COLO829 (cell line): ENCODE results near the gene PDZRN3.
A peak's percentile ranks its signal among the peaks of the same experiment; 100 is the strongest.
"Not testable (repeated sequence)": the region's sequence is repeated elsewhere in the genome, so short reads cannot be mapped to it uniquely, and the experiment has no call there.

Source experiments
- DNase-seq: peaks from one replicate; pipeline ENCODE4 v3.0.0; 2012; ENCODE audit warnings: low spot score

PDZRN3 gene

DNA sequence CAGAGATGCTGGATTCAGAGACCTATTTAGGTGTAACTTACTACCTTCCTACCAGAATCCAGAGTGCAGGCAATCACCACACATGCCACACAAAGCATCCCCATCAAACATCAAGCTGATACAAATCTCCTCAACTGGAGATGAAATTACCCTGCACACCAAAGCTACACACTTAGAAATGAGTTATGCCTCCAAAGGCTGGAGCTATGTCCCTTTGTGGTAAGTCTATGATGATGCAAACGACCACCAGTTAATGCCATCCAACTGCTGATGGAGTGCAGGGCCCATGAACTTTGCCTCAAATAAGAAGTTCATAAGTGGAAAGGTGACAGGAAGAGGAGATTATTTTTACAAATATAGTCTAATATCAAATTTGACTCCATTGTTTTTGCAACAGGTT, 38.1 kb downstream of the PDZRN3 start:
- DNase-seq: no peak

DNA sequence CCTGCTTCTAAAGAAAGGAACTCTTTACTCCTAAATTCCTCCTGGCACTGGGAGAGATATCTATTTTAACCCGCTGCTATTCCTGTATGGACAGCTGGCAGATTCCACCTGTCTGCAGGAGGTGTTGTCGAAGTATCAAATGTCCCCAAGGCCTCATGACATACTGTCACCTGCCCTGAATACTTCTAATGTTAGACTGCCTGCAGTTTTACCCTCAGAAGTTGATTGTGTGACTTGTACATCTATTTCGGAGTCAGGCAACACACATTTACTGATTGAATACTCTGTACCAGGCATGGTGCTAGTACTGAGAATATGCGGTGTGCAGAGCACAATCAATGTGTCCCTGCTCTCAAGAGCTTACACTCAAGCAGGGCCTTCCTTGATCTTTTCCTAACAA, 38.6 kb downstream of the PDZRN3 start:
- DNase-seq: no peak

DNA sequence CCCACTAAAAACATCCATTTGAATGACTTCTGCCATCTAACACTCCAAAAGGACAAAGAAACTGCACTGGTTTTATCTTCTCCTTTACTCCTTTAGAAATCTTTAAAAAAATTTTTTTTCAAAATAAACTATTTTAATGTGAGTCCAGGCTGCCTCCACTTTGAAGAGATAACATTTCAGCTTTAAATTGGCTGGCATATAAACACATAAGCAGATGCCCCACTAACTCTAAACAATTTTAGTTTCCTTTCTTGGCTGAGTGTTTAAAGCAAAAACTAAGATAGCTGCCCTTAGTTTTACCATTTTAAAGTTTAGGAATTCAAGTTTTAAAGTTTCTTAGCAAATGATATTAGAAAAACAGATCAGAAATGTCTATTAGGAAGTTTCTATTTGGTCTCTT, 39.9 kb downstream of the PDZRN3 start:
- no peak for DNase-seq

DNA sequence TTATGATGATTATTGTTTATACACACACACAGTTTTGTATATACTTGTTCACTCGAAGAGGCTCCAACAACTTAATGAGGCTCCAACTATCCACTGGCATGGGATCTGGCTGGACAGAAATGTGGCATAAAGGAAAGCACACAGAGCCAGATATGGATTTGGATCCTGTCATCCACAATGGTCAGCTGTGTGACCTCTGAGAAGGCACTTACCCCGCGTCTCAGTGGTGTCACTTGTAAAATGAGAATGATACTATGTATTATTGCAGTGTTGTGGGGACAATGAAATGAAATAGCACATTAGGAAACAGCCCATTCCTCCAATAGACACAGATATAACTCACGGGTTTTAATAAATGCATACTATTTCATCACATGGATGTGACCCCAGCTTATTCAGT, 42.2 kb downstream of the PDZRN3 start:
- DNase-seq: no peak

GRCh38 chr3:73581134-73581846, 43.5 kb downstream of the PDZRN3 start:
- no peak for DNase-seq

GRCh38 chr3:73580343-73580742, 44.4 kb downstream of the PDZRN3 start:
- peak; percentile 25 for DNase-seq

DNA sequence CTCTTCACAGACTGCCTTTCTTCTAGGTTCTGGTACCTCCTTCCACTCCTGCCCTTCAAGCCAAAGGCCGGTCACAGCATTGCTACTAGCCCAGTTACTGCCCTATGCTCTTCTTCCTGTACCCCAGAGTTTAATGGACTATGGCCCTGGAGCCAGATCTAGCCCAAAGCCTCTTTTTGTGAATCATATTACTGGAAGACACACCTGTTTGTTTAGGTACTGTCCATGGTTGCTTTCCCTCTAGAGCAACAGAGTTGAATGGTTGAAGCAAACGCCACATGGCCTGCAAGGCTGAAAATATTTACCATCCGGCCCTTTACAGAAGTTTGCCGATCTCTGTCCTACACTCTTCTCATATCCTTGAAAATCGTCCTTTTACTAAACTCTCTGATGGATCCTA, 47.0 kb downstream of the PDZRN3 start:
- no peak for DNase-seq

- DNase-seq: no peak
These were observed 47.7 kb downstream of the PDZRN3 start for GRCh38 chr3:73576999-73577461.

DNA sequence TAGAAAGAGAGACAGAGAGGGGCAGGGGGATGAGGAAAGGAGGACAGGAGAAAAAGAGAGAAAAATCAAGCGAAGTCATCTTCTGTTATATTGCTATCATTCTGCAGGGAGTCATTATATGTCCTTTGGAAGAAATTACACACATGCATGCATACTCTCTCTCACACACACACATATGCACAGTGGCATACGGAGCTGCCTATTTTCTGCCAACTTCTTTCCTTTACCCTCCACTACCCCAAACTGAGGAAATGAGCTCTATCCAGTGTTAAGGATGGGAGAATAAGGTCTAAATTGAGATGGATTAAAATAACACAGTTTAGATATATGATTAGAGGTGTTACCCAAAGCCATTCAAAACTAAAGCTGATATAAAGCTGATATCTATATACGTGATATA, 48.8 kb downstream of the PDZRN3 start:
- DNase-seq: no peak

GRCh38 chr3:73575519-73575918, 49.2 kb downstream of the PDZRN3 start:
- no peak for DNase-seq

- DNase-seq: no peak
These were observed 51.5 kb downstream of the PDZRN3 start for GRCh38 chr3:73573204-73573603.

- DNase-seq: no peak
These were observed 52.4 kb downstream of the PDZRN3 start for GRCh38 chr3:73572368-73572767.

DNA sequence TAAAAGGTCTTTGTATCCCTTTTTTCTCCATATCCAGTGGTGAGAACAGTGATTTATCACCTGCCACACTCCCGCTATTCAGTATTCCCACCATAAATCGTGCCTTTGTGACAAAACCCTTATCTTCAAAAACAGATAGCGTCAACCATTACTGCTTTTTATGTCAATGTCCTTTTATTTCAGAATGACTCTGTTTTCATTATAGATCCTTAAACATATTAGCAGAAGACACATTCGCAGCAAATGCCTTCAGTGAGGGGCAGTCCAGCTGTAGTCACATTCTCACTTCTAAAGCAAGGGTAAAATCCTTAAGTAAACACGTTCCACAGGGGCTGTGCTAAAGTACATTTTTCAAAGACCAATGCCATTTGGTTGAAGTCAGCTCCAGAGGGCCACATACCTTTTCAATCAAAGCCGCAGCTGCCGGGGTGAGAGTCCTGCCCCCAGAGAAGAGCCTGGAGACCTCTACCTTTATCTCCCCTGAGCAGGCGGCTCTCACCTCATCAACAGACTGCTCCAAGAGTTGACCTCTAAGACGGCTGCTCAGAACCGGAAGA, 53.4 kb downstream of the PDZRN3 start:
- DNase-seq: no peak

GRCh38 chr3:73569246-73569760, 55.4 kb downstream of the PDZRN3 start:
- no peak for DNase-seq

- no peak for DNase-seq
These were observed 56.3 kb downstream of the PDZRN3 start for GRCh38 chr3:73568371-73568862.

DNA sequence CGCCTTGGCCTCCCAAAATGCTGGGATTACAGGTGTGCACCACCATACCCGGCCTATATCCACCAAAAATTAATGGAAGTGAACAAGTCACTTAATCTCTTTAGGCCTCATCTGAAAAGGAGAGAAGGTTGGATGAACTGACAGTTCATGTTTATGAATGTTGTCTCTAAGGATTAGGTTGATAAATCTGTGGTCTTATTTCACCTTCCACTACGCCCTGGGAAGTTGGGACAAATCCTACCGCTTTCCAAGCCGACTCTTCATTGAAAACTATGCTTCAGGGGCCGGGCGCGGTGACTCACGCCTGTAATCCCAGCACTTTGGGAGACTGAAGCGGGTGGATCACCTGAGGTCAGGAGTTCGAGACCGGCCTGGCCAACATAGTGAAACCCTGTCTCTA, 59.4 kb downstream of the PDZRN3 start:
- not testable (repeated sequence) for DNase-seq

DNA sequence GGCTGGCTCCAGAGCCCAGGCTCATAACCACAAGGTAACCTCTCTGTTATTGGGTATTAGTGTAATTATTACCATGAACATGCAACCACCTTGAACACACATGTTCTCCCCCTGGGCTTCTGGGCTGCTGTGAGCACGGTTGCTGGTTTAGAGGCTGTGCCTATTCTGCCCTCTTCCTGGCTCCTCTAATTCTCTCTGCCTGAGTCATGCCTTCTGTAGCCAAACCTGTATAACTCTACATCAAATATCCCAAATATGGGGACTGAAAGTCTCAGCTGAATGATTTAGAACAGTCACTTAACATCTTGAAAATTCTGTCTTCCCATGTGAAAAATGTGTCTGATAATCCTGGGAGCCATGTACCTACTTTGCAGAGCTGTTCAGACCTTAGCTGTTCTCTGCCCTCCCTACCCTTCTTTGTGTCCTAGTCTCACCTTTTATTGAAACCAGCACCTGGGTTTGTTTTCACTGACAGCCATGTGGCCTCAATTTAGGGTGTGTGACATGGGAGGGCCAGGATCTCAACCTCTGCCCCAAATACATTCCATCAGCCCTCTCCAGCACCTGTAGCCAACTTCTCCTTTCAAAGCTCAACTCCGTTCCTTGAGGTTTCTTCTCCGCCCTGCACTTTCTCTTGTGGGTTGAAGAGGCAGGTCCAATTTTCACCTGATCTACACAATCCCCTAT, 60.7 kb downstream of the PDZRN3 start:
- DNase-seq: no peak

DNA sequence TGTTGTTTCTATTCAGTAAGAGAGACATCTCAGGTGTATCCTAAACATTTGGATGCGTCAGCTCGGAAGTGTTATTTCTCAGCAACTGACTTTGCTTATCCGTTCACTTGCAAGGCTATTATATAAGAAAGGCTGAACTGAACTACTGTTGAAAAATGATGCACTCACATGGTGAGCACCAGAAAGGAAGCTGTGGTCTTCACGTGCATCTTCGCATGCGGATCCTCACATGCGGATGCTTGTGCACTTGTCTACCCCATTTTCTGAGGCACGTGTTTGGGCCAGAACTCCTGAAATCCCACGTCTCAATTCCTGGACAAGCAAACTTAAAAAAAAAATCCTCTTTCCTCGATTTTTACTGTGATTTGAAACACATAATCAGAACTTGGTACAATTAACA, 63.2 kb downstream of the PDZRN3 start:
- DNase-seq: no peak

DNA sequence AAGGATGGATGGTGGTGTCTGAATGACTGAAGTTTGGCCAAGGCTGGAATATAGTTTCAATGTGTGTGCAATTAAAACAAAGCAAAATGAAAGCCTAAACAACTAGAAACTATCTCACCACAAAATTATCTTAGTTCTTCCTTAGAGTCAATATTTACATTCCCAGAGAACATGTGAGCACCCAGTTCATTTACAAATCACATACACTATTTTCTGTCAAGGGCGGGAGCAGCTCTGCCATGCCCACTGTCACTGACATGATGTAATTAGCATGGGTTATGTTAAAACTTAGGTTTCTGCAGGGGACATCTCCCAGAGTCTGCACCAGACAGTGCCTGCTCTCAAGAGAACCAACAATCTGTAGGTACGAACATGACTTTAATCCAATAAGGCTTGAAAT, 65.0 kb downstream of the PDZRN3 start:
- DNase-seq: no peak

- no peak for DNase-seq
These were observed 66.0 kb downstream of the PDZRN3 start for GRCh38 chr3:73558727-73559075.

GRCh38 chr3:73557986-73558726, 66.6 kb downstream of the PDZRN3 start:
- DNase-seq: no peak
